Lower lobe of right lung (tissue), 2 donors: ENCODE measurements around the gene SVEP1. TPM values are rescaled to one million over a fixed set of nuclear protein-coding genes. Genes with fewer than 3 reads are reported as not detected.

Experiments used
- ATAC-seq, 2 donors: fragments of 200-7000 bp; cut with Tn5 transposase; one replicate each; pipeline ENCODE4 v1.9.1; 2020 to 2022; ENCODE audit warnings: mild to moderate bottlenecking in 2 of 2, moderate library complexity in 2 of 2
- DNase-seq: peaks from one replicate; pipeline ENCODE4 v3.0.0-alpha.2; 2020
- H3K27ac ChIP-seq: fragments of 200-600 bp; one replicate; pipeline ENCODE4 v1.8.0; 2022
- H3K27me3 ChIP-seq: fragments of 200-600 bp; one replicate; pipeline ENCODE4 v1.8.0; 2022; ENCODE audit warnings: low read depth
- H3K36me3 ChIP-seq: fragments of 200-600 bp; one replicate; pipeline ENCODE4 v1.8.0; 2022; ENCODE audit warnings: mild to moderate bottlenecking
- H3K4me1 ChIP-seq: fragments of 200-600 bp; one replicate; pipeline ENCODE4 v1.8.0; 2022
- H3K4me3 ChIP-seq: fragments of 200-600 bp; one replicate; pipeline ENCODE4 v1.8.0; 2022; ENCODE audit warnings: mild to moderate bottlenecking
- H3K9me3 ChIP-seq: fragments of 200-600 bp; one replicate; pipeline ENCODE4 v1.8.0; 2022
- CTCF ChIP-seq: fragments of 200-600 bp; IDR thresholded peaks from one replicate; pipeline ENCODE4 v1.8.0; 2022; ENCODE audit warnings: antibody characterized with exemption, mild to moderate bottlenecking
- intact Hi-C: fragments of 100-400 bp; cut with DNase I; formaldehyde crosslinking; loops from one replicate; pipeline ENCODE4 v1.11.0; 2022
- total RNA-seq: library from RNA; stranded (reverse); fragmentation: NEBNext Ultra II Directional; extraction: Animal tissue kit (Norgen Biotek cat#: 25700); gene quantifications from one replicate; pipeline ENCODE4 v1.2.1, GENCODE V29; 2021
- donor health status: DM: no; HTN: yes; CAD: no; lungs with severe emphysema.

The SVEP1 gene
- total RNA-seq, 1 donor from 2014 or later: 55.9 TPM

DNA sequence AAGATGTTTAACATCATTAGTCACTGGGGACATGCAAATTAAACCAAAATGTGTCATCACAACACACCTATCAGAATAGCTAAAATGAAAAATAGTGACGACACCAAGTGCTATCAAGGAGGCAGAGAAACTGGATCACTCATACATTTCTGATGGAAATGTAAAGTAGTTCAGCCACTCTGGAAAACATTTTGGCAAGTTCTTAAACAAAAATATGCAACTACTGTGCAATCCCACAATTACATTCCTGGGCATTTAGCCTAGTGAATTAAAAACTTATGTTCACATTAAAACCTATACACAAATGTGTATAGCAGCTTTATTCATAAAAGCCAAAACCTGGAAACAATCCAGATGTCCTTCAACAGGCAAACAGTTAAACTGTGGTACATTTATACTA is 53.1 kb downstream of the SVEP1 start:
- no peaks in the 10 kb centered on the region for H3K9me3 ChIP-seq
- DNase-seq: no peak
- H3K4me1 ChIP-seq: peaks cover under 1% of the 10 kb centered on the region
- no peak overlapping the region for H3K27ac ChIP-seq
- intact Hi-C loops: no loop called here
- ATAC-seq: no peak
- TF ChIP-seq CTCF: no peak
- H3K36me3 ChIP-seq: no peaks in the 10 kb centered on the region
- H3K4me3 ChIP-seq: no peak overlapping the region
- H3K27me3 ChIP-seq: no peaks in the 10 kb centered on the region

GRCh38 chr9:110521206-110521605 is 58.3 kb downstream of the SVEP1 start:
- intact Hi-C loops: no loop called here

GRCh38 chr9:110520120-110520701 is 59.3 kb downstream of the SVEP1 start:
- H3K4me1 ChIP-seq: peaks cover 5% of the 10 kb centered on the region
- intact Hi-C loops: no loop called here
- no peak overlapping the region for H3K4me3 ChIP-seq
- TF ChIP-seq CTCF: no peak
- ATAC-seq: no peak
- no peaks in the 10 kb centered on the region for H3K27me3 ChIP-seq
- no peak overlapping the region for H3K27ac ChIP-seq
- no peaks in the 10 kb centered on the region for H3K36me3 ChIP-seq
- no peaks in the 10 kb centered on the region for H3K9me3 ChIP-seq
- no peak for DNase-seq

More at GRCh38 chr9:110521206-110521605, 58.3 kb downstream of the SVEP1 start:
- Histone ChIP-seq H3K27me3 (no peaks in the 10 kb centered on the region), H3K36me3 (no peaks in the 10 kb centered on the region), H3K9me3 (no peaks in the 10 kb centered on the region), H3K4me1 (peaks cover 5% of the 10 kb centered on the region), H3K27ac (no peak overlapping the region), H3K4me3 (no peak overlapping the region)
- ATAC-seq: no peak
- DNase-seq: no peak
- TF ChIP-seq CTCF: no peak

DNA sequence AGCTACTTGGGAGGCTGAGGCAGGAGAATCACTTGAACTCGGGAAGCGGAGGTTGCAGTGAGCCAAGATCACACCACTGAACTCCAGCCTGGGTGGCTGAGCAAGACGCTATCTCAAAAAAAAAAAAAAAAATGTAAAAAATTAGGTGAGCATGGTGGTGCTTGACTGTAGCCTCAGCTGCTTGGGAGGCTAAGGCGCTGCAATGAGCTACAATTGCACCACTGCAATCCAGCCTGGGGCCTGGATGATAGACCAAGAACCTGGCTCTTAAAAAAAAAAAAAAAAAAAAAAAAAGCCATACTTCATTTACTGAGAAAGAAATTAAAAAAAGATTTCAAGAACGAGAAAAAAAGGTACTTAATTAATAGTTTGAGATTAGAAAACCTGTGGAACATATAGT is 62.1 kb downstream of the SVEP1 start:
- Histone ChIP-seq H3K4me1 (peaks cover 5% of the 10 kb centered on the region), H3K27me3 (no peaks in the 10 kb centered on the region), H3K36me3 (no peaks in the 10 kb centered on the region), H3K27ac (no peak overlapping the region), H3K9me3 (no peaks in the 10 kb centered on the region), H3K4me3 (no peak overlapping the region)
- TF ChIP-seq CTCF: no peak
- ATAC-seq (no peak), DNase-seq (no peak)
- intact Hi-C loops: no loop called here

DNA sequence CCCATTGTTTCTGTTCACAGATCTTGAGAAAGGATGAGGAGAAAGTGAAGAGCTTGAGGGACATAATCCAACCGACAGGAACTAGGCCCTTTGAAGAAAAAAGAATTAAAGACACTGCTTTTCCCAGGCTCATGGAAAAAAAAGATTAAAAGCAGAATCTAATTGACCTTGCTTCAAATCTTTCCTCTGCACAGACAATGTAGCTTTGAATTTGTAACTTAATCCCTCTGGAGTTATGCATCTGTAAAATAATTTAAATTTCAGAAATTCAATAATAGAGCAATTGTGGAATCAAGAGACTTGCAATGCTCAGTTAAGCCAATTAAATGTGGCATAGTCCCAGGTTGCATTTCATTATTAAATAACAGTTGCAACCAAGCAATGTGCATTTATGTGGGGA is 64.6 kb downstream of the SVEP1 start:
- TF ChIP-seq CTCF: no peak
- no peaks in the 10 kb centered on the region for H3K9me3 ChIP-seq
- ATAC-seq (no peak), DNase-seq (no peak)
- no peaks in the 10 kb centered on the region for H3K36me3 ChIP-seq
- intact Hi-C loops: no loop called here
- H3K27ac ChIP-seq: no peak overlapping the region
- no peak overlapping the region for H3K4me3 ChIP-seq
- H3K27me3 ChIP-seq: no peaks in the 10 kb centered on the region
- no peaks in the 10 kb centered on the region for H3K4me1 ChIP-seq
